Stomach (tissue), 4 donors: Measurements from ENCODE around the gene SPATA22.
"Not testable (repeated sequence)": the region's sequence is repeated elsewhere in the genome, so short reads cannot be mapped to it uniquely, and the experiment has no call there.

Experiments
- CTCF ChIP-seq, 7 experiments: fragments of 450-650 bp in 4 of 7; fragments of 200-600 bp in 3 of 7; sonication (generic) in 3 of 7; IDR thresholded peaks; one replicate each; pipeline ENCODE4 v1.5.1; 2016 to 2019; ENCODE audit warnings: antibody characterized with exemption in 7 of 7, control low read depth in 2 of 7, mild to moderate bottlenecking in 1 of 7
- POLR2A ChIP-seq, 4 donors: fragments of 450-650 bp; IDR thresholded peaks; one replicate each; pipeline ENCODE4 v1.6.1; 2016; ENCODE audit warnings: antibody characterized with exemption in 4 of 4, control low read depth in 2 of 4, mild to moderate bottlenecking in 1 of 4, moderate library complexity in 1 of 4
- POLR2AphosphoS5 ChIP-seq, 3 donors: sonication (generic); formaldehyde crosslinking; IDR thresholded peaks; one replicate each; pipeline ENCODE4 v1.6.1; 2016; ENCODE audit warnings: antibody characterized with exemption in 3 of 3

- TF ChIP-seq CTCF, POLR2AphosphoS5, POLR2A (IDR thresholded peaks at IDR 0.05): not testable (repeated sequence)
Measured at GRCh38 chr17:3412216-3412615, 59.4 kb downstream of the SPATA22 start.
